HG03175 (cell line): Measurements from ENCODE around the gene COL6A3.

ENCODE experiments used
- ATAC-seq: cut with Tn5 transposase; IDR thresholded peaks from one replicate; pipeline ENCODE4 v1.9.1; 2021; ENCODE audit warnings: mild to moderate bottlenecking, moderate library complexity; ENCODE audit not compliant: unreplicated experiment

COL6A3 gene

GRCh38 chr2:237300739-237301138 is 113.2 kb downstream of the COL6A3 start:
- no peak for ATAC-seq

GRCh38 chr2:237299906-237300305 is 114.1 kb downstream of the COL6A3 start:
- ATAC-seq = no peak

GRCh38 chr2:237298151-237299118 is 115.5 kb downstream of the COL6A3 start:
- no peak for ATAC-seq

- no peak for ATAC-seq
These were observed 116.4 kb downstream of the COL6A3 start for GRCh38 chr2:237297421-237298150.

GRCh38 chr2:237296756-237297155 is 117.2 kb downstream of the COL6A3 start:
- no peak for ATAC-seq

- ATAC-seq = no peak
These were observed 118.0 kb downstream of the COL6A3 start for GRCh38 chr2:237295889-237296480.

- ATAC-seq = no peak
These were observed 119.5 kb downstream of the COL6A3 start for GRCh38 chr2:237294460-237294859.

GRCh38 chr2:237293978-237294377 is 120.0 kb downstream of the COL6A3 start:
- no peak for ATAC-seq

- ATAC-seq = no peak
These were observed 122.7 kb downstream of the COL6A3 start for GRCh38 chr2:237291138-237291792.

- ATAC-seq = no peak
These were observed 123.7 kb downstream of the COL6A3 start for GRCh38 chr2:237290261-237290660.

GRCh38 chr2:237289139-237289538 is 124.8 kb downstream of the COL6A3 start:
- ATAC-seq = no peak

- no peak for ATAC-seq
These were observed 126.1 kb downstream of the COL6A3 start for GRCh38 chr2:237287872-237288271.

GRCh38 chr2:237283131-237283928 is 130.6 kb downstream of the COL6A3 start:
- ATAC-seq = no peak

GRCh38 chr2:237282568-237283128 is 131.3 kb downstream of the COL6A3 start:
- ATAC-seq = no peak

- no peak for ATAC-seq
These were observed 132.1 kb downstream of the COL6A3 start for GRCh38 chr2:237281836-237282306.

GRCh38 chr2:237280939-237281338 is 133.0 kb downstream of the COL6A3 start:
- ATAC-seq = no peak

- no peak for ATAC-seq
These were observed 133.7 kb downstream of the COL6A3 start for GRCh38 chr2:237280229-237280628.

GRCh38 chr2:237279012-237279768 is 134.8 kb downstream of the COL6A3 start:
- ATAC-seq = no peak

- ATAC-seq = no peak
These were observed 135.4 kb downstream of the COL6A3 start for GRCh38 chr2:237278568-237278967.
